SK-N-SH (cell line): ENCODE measurements around the gene SERF1A.
"Not testable (repeated sequence)": the region's sequence is repeated elsewhere in the genome, so short reads cannot be mapped to it uniquely, and the experiment has no call there.

Experiments used
- ELF1 ChIP-seq: IDR thresholded peaks from 2 replicates; pipeline ENCODE4 v1.4.0; 2012
- GABPA ChIP-seq: IDR thresholded peaks from 2 replicates; pipeline ENCODE4 v1.4.0; 2012; ENCODE audit warnings: low read depth, mild to moderate bottlenecking
- RCOR1 ChIP-seq: fragments of 150-350 bp; IDR thresholded peaks from 2 replicates; pipeline ENCODE4 v1.6.1; 2017; ENCODE audit warnings: antibody characterized with exemption, low read length
- RFX5 ChIP-seq: IDR thresholded peaks from 2 replicates; pipeline ENCODE4 v1.6.1; 2012; ENCODE audit warnings: mild to moderate bottlenecking, improper control_type of control experiment, low read length
- TEAD4 ChIP-seq: IDR thresholded peaks from 2 replicates; pipeline ENCODE4 v1.4.0; 2012; ENCODE audit warnings: mild to moderate bottlenecking, borderline replicate concordance; ENCODE audit not compliant: insufficient read depth
- TF ChIP-seq, protein P1 (sequence below): fragments of 200-600 bp; sonication (generic); IDR thresholded peaks from 2 replicates; pipeline ENCODE4 v1.6.1; 2017; ENCODE audit warnings: antibody characterized with exemption, mild to moderate bottlenecking, moderate library complexity

GRCh38 chr5:70925211-70925562 is 24.7 kb downstream of the SERF1A start:
- not testable (repeated sequence) for TF ChIP-seq RFX5, ELF1, RCOR1, GABPA, TEAD4
- TF ChIP-seq, protein P1, sequence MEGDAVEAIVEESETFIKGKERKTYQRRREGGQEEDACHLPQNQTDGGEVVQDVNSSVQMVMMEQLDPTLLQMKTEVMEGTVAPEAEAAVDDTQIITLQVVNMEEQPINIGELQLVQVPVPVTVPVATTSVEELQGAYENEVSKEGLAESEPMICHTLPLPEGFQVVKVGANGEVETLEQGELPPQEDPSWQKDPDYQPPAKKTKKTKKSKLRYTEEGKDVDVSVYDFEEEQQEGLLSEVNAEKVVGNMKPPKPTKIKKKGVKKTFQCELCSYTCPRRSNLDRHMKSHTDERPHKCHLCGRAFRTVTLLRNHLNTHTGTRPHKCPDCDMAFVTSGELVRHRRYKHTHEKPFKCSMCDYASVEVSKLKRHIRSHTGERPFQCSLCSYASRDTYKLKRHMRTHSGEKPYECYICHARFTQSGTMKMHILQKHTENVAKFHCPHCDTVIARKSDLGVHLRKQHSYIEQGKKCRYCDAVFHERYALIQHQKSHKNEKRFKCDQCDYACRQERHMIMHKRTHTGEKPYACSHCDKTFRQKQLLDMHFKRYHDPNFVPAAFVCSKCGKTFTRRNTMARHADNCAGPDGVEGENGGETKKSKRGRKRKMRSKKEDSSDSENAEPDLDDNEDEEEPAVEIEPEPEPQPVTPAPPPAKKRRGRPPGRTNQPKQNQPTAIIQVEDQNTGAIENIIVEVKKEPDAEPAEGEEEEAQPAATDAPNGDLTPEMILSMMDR, result not testable (repeated sequence)
